ENCODE measurements around the gene AFAP1L1. TPM values are rescaled to one million over a fixed set of nuclear protein-coding genes. Genes with fewer than 3 reads are reported as not detected.

AFAP1L1 gene
- polyA plus RNA-seq (ENCODE audit: insufficient read length), result 21.9 TPM
- long read RNA-seq, donor 1, full-length matches to known transcripts, result 6 of 6 reads
- long read RNA-seq, donor 1, partial matches to known transcripts, result 0 of 6 reads
- long read RNA-seq, donor 1, other reads (novel, unspliced or antisense), result 0 of 6 reads
- long read RNA-seq, donor 2, full-length matches to known transcripts, result 4 of 4 reads
- long read RNA-seq, donor 2, partial matches to known transcripts, result 0 of 4 reads
- long read RNA-seq, donor 2, other reads (novel, unspliced or antisense), result 0 of 4 reads
- long read RNA-seq, donor 3, full-length matches to known transcripts, result 1 of 1 reads
- long read RNA-seq, donor 3, partial matches to known transcripts, result 0 of 1 reads
- long read RNA-seq, donor 3, other reads (novel, unspliced or antisense), result 0 of 1 reads
- long read RNA-seq, donor 4, result 0 reads
- long read RNA-seq, donor 5, full-length matches to known transcripts, result 3 of 3 reads
- long read RNA-seq, donor 5, partial matches to known transcripts, result 0 of 3 reads
- long read RNA-seq, donor 5, other reads (novel, unspliced or antisense), result 0 of 3 reads
- long read RNA-seq, donor 6, full-length matches to known transcripts, result 2 of 2 reads
- long read RNA-seq, donor 6, partial matches to known transcripts, result 0 of 2 reads
- long read RNA-seq, donor 6, other reads (novel, unspliced or antisense), result 0 of 2 reads
- long read RNA-seq, donor 7, full-length matches to known transcripts, result 13 of 13 reads
- long read RNA-seq, donor 7, partial matches to known transcripts, result 0 of 13 reads
- long read RNA-seq, donor 7, other reads (novel, unspliced or antisense), result 0 of 13 reads
- long read RNA-seq, donor 8, full-length matches to known transcripts, result 1 of 1 reads
- long read RNA-seq, donor 8, partial matches to known transcripts, result 0 of 1 reads
- long read RNA-seq, donor 8, other reads (novel, unspliced or antisense), result 0 of 1 reads

DNA sequence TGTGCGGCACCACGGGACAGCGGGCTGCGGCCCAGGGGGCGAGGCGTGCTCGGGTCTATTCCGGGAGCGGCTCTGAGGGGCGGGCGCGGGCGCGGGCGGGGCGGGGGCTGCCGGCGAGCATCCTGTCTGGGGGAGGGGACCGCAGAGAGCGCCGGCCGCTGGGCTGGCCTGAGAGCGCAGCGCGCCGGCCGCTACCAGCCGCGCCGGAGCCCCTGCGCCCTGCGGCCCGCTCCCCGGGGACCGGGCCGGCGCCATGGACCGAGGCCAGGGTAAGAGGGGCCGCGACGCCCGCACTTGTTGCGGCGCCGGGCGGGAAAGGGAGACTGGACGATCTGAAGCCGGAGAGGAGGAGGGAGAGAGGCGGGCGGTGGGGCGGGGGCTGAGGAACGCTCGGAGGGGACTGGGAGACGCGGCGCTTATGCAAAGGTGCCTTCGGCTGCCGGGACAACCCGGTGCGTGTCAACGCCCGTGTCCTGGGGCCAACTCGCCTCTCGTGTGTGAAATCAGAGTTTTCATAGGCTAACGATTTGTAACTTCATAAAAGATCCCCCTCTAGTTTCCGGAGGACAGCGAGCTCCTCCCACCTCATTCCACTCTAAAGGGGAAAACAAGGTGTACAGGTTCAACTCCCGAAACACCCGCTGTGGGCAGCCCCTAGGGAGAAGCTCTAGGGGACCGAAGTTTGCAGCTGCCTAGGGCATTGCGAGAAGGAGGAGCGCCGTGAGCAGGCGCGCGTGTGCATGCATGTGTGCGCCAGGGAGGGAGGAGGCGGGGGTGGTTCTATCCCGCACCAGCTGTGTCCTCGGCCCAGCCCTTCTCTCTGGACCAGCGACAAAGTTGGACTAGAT is at the start of gene AFAP1L1:
TSS of gene AFAP1L1 (plus strand) at position 144 of the 848 bp plus-strand sequence. CDS start at position 254, 110 bp downstream.
- DNase-seq, result no peak

- DNase-seq, result no peak
These were observed 48.4 kb upstream of the AFAP1L1 start for GRCh38 chr5:149223081-149223848.

GRCh38 chr5:149224282-149224681 is 47.4 kb upstream of the AFAP1L1 start:
- no peak for DNase-seq

- DNase-seq, result no peak
These were observed 44.4 kb upstream of the AFAP1L1 start for GRCh38 chr5:149227168-149227826.

DNA sequence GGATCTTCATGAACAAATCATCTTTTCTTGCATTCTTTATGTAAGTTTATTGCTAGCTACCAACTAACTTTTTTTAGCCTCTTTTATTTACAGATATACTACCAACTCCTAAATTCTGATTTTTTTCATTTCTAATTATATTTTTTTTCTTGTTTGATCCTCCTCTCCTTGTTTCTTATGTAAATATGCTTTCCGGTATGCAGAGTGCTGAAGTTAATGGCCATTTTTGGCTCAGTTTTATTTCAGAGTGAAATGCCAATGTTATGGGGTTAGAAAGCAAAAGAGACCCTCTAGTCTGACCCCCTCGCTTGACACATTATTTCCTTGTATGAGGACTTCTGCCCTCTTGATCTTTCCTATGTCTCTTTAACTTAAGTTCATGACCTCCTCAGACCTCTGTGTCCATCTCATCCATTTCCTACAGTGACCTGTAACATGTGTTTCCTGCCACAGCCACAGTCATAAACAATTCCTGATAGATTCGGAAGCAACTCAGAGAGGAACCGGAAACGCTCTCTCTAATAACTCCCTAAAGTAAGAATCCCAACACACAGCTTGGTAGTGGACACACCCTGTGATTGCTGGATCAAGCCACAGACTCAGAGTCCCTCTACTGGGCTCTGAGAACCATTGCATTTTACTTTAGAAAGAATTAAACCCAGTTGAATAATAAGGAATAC is 42.9 kb upstream of the AFAP1L1 start:
- DNase-seq, result peak; percentile 39

DNA sequence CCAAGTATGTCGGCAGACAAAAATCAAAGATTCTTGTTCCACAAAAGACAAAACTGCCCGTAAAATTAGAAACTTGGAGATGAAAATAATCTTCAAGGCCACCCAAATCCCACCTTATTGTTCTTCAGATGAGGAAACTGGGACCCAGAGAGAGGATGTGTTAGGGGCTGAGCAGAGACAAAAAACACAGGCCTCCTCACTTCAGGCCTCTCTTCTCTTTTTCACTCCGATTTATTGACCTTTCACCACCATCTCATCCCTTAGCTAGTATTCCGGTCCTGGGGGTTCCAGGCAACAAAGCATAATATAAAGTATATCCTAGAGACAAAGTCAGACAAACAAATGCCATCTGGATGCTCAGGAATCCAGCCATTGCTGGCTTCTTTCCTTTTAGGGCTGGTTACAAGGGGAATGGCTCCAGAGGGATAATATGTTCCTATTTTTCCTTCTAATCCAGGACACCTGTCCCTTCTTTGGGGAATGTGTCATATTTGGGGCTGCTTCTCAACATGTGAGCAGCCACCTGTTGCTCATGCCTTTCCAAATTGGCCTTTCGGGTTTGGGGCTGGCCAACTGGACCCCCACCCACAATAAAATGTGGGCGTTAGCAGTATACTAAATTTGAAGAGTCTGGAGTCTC is 42.2 kb upstream of the AFAP1L1 start:
- no peak for DNase-seq

GRCh38 chr5:149235841-149236240 is 35.8 kb upstream of the AFAP1L1 start:
- DNase-seq, result no peak

- no peak for DNase-seq
These were observed 34.0 kb upstream of the AFAP1L1 start for GRCh38 chr5:149237662-149238061.

- DNase-seq, result no peak
These were observed 33.1 kb upstream of the AFAP1L1 start for GRCh38 chr5:149238540-149238939.

DNA sequence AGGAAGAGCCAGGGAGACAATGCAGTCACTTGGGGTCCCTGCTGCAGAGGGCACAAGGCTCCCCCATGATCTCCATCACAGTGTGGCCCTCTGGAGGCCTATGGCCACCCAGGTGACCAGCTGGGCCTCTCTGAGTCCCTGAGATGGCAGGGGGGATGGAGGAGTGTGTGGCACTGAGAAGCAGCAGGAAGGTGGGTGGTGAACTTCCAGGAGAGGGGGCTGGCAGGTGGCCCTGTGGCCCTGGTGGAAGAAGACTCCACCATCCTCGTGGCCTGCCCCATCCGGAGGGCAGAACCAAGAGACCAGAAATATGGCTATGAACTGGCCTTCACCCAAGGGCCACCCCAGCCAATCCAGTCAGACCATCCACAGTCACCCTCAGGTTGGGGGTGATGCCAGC is 31.7 kb upstream of the AFAP1L1 start:
- no peak for DNase-seq

- no peak for DNase-seq
These were observed 31.2 kb upstream of the AFAP1L1 start for GRCh38 chr5:149240354-149240998.

DNA sequence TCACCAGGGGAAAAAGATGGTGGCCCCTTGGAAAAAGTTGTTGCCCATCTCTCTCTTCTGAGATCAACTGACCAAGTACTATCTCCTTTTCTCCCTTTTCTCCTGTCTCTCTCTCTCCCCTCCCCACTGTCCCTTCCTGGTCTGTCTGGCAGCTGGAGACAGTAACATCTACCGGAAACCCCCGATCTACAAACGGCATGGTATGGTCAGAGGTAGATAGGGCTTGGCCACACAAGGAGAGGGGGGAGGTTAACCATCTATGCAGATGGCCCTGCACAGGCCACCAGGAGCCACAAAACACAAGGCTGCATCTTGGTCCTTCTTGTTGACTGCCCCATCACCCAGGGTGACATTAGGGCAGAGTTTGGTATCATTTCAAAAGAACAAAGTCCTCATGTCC is 29.3 kb upstream of the AFAP1L1 start:
- DNase-seq, result no peak

GRCh38 chr5:149246906-149247305 is 24.8 kb upstream of the AFAP1L1 start:
- DNase-seq, result no peak

- no peak for DNase-seq
These were observed 23.9 kb upstream of the AFAP1L1 start for GRCh38 chr5:149247726-149248125.

- no peak for DNase-seq
These were observed 20.1 kb upstream of the AFAP1L1 start for GRCh38 chr5:149251546-149251945.

GRCh38 chr5:149254506-149254905 is 17.2 kb upstream of the AFAP1L1 start:
- DNase-seq, result peak; percentile 60

GRCh38 chr5:149256451-149256850 is 15.2 kb upstream of the AFAP1L1 start:
- no peak for DNase-seq

GRCh38 chr5:149257131-149257530 is 14.5 kb upstream of the AFAP1L1 start:
- DNase-seq, result no peak
